ENCODE results near the gene COTL1. TPM values are rescaled to one million over a fixed set of nuclear protein-coding genes. Genes with fewer than 3 reads are reported as not detected.

The COTL1 gene
- total and polyA plus RNA-seq, 9 of the 15 experiments (the other 6 are each of a cell fraction or from before 2014, with no cell fraction given), result 27.7 to 185 (median 72.5) TPM

DNA sequence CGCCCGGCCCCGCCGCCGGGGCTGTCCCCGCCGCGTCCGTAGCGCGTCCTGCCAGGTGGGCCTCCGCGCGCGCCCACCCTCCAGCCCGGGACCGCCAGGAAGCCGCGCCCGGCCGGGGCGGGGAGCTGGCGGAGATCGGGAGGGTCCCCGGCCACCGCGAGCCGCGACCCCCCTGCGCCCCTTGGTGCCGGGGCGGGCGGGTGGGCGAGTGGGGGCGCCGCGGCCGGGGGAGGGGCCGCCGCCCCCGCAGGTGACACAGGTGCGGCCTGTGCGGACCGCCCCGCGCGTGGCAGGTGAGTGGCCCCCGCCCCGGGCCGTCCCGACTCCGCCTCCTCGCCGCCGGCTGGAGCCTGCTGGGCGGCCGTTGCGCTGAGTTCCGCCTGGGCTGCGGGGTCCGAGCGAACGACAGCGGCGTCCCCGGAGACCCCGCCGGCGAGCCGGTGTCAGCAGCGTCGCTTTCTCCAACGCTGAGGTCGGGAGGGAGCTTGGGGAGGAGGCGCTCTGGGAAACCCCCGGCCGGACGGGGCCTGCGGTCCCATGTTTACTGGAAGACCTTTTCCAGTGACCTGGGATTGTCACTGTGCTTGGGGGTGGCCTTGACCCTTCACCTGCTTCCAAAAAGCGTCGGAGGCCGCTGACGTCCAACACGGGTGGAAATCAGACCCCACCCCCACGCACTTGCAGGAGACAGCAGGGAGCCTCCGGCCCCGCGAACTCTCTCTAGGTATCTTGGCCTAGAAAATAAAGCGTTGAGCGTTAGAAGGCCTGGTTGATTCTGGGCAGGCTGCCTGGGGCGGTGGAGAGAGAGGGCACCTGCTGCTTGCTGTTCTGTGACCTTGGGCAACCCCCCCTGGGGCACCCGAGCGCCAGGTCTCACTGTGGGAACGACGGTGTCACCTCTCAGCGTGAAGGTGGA is 31.0 kb upstream of the COTL1 start (continued):
- TF ChIP-seq TARDBP (IDR thresholded peaks at IDR 0.05), result 0 out of 2 replicates have a peak, but pooled peaks have one; percentile 51
- peak; percentile 33 for TF ChIP-seq HMGN3 (IDR thresholded peaks at IDR 0.05; ENCODE audit: borderline replicate concordance, extremely low read depth, insufficient read length, low read depth, low read length)
- peak; percentile 64; the same call in 1 of the 2 replicates for TF ChIP-seq ZBTB1 (CRISPR knock-in tag; IDR thresholded peaks at IDR 0.05; ENCODE audit: borderline replicate concordance, low read depth)

- 7% methylated on average over 46 of the region's 77 CpGs for WGBS (ENCODE audit: insufficient coverage, low coverage, missing lambda C conversion rate)
- Histone ChIP-seq H4K20me1 (replicated peaks; ENCODE audit: control insufficient read depth, insufficient read depth, low read length) (0 out of 2 replicates have a peak, but pooled peaks cover 7% of the 10 kb centered on the region), H2AFZ (ENCODE audit: low read depth, low read length) (peak within 1 kb of the TSS; percentile 100), H3K9me1 (ENCODE audit: control insufficient read depth, insufficient read depth, low read length) (no peaks in the 10 kb centered on the region), H3K4me1 (replicated peaks in 1 of 2; ENCODE audit: control insufficient read depth in 2 of 2, insufficient read depth in 2 of 2, low read length in 2 of 2) (peaks cover 12 to 14% of the 10 kb centered on the region in 2 experiments; a peak in 4 of 5 replicates), H3K4me2 (ENCODE audit: insufficient read depth, low read length) (peak within 1 kb of the TSS; percentile 82), H3K27me3 (ENCODE audit: control insufficient read depth in 2 of 2, insufficient read depth in 2 of 2, low read length in 2 of 2) (peaks cover 3 to 4% of the 10 kb centered on the region in 2 experiments; a peak in 2 of 5 replicates), H3K9me3 (replicated peaks; ENCODE audit: control insufficient read depth, insufficient read depth, low read depth, low read length) (no peaks in the 10 kb centered on the region), H3K4me3 (peak within 1 kb of the TSS; percentile 68), H3K9ac (ENCODE audit: insufficient read depth in 1 of 2, low read depth in 2 of 2, low read length in 2 of 2) (peak within 1 kb of the TSS; percentile 77 to 93), H3K36me3 (ENCODE audit: control insufficient read depth, insufficient read depth, low read length) (peaks cover 23% of the 10 kb centered on the region; the same call in 2 of the 3 replicates), H3K79me2 (ENCODE audit: control insufficient read depth, insufficient read depth, low read length) (peaks cover 14% of the 10 kb centered on the region), H3K27ac (ENCODE audit: extremely low read depth, low read depth, low read length) (peak within 1 kb of the TSS; percentile 78)
- peak; percentile 73 to 99 (median 96) for DNase-seq (ENCODE audit: extremely low read depth in 1 of 4, low spot score in 3 of 4)
- intact Hi-C loops (cut with micrococcal nuclease) (no loop called here), in situ Hi-C loops (cut with MboI) (no loop called here)
- peak; percentile 89 for ATAC-seq
- ChIA-PET CTCF (ENCODE audit: low intra/inter-chr PET ratio) (interaction anchor here (0.7 kb wide), 2 partner anchors 89 to 314 kb away, joined by 3 read pairs; no protein-coding TSS in a partner anchor), POLR2A (interaction anchor here (0.6 to 1.5 kb wide), 6 partner anchors 9 to 868 kb away, joined by 3 to 4 read pairs (median 3); no protein-coding TSS in a partner anchor)
- TSS peak; percentile 43 for BruUV-seq (replicated peaks)
- no peak for FAIRE-seq
- peak; percentile 77; the same call in 1 of the 2 replicates for TF ChIP-seq ARID3B (CRISPR knock-in tag; IDR thresholded peaks at IDR 0.05; ENCODE audit: borderline replicate concordance)
- TF ChIP-seq, protein P1, sequence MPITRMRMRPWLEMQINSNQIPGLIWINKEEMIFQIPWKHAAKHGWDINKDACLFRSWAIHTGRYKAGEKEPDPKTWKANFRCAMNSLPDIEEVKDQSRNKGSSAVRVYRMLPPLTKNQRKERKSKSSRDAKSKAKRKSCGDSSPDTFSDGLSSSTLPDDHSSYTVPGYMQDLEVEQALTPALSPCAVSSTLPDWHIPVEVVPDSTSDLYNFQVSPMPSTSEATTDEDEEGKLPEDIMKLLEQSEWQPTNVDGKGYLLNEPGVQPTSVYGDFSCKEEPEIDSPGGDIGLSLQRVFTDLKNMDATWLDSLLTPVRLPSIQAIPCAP (CRISPR knock-in tag; IDR thresholded peaks at IDR 0.05; ENCODE audit: borderline replicate concordance), result no peak
- peak in 1 of 3 experiments; percentile 61; a peak in 2 of 6 replicates for TF ChIP-seq ZBTB11 (CRISPR knock-in tag; IDR thresholded peaks at IDR 0.05)
- TF ChIP-seq, protein P2, sequence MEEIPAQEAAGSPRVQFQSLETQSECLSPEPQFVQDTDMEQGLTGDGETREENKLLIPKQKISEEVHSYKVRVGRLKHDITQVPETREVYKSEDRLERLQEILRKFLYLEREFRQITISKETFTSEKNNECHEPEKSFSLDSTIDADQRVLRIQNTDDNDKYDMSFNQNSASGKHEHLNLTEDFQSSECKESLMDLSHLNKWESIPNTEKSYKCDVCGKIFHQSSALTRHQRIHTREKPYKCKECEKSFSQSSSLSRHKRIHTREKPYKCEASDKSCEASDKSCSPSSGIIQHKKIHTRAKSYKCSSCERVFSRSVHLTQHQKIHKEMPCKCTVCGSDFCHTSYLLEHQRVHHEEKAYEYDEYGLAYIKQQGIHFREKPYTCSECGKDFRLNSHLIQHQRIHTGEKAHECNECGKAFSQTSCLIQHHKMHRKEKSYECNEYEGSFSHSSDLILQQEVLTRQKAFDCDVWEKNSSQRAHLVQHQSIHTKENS (CRISPR knock-in tag; IDR thresholded peaks at IDR 0.05), result no peak
These were observed 30.1 kb upstream of the COTL1 start, which contains the start of gene KLHL36 for GRCh38 chr16:84647828-84648594. KLHL36 (plus strand) TSS chr16:84648511; CDS start chr16:84650868, 2,357 bp downstream.

All from K562 (cell line).